GM19238 (cell line): ENCODE data around the gene CORO2B.

Experiments
- DNase-seq: peaks from one replicate; pipeline ENCODE4 v3.0.0; 2011; ENCODE audit warnings: low spot score; ENCODE audit not compliant: insufficient read length

CORO2B gene

DNA sequence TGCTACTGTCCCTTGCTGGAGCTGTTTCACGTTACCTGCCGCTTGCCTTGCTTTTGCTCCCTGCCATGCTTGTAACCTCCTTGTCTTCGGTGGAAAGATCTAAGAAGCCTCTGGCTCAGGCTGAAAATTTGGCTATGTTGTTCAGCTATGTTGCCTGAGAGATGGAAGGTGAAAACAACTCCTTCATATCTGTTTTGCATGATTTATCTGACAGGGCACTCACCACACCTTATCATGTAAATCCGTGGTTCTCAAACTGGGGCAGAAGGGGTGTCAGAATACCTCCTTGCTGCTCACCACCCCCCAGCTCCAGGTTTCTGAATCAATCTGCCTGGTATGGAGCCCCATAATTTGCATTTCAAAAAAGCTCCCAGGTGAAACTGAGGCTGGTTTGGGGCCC is 6.5 kb upstream of the CORO2B start:
- DNase-seq = no peak

DNA sequence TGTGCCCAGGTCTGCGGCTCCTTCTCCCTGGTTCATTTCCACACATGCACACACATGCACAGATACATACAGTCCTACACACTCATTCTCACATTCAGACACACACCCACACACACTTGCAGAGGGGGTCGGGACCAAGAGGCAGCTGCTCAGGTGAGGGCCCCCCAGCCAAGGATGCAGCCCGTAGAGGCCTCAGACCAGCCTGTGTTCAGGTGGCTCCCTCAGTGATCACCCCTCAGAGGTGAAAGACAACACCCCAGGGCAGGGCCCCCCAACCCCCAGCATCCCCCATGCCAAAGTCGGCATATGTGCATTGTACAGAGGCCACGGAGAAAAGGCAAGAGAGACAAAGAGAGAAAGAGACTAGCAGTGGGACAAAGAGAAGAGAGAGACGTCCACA is 5.9 kb upstream of the CORO2B start:
- no peak for DNase-seq

- DNase-seq = no peak
These were observed 4.7 kb upstream of the CORO2B start for GRCh38 chr15:68574046-68574445.

DNA sequence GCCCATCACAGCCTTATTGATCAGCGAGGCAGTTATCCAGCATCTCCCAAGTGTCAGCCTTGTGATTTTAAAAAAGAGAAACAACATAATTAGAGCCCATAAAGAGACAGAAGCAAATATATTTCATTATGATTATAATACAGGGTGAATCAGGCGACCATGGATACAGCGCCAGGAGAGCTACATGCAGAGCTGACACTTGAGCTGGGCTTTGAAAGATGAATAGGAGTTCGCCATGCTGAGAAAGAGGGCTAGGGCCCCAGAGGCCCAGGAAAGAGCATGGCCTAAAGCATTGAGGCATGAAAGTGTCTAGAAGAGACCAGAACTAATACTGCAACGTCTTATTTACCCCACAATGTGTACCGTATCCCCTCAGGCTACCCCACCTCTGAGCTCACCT is 4.2 kb upstream of the CORO2B start:
- DNase-seq = no peak

GRCh38 chr15:68576235-68576892 is 2.4 kb upstream of the CORO2B start:
- no peak for DNase-seq

DNA sequence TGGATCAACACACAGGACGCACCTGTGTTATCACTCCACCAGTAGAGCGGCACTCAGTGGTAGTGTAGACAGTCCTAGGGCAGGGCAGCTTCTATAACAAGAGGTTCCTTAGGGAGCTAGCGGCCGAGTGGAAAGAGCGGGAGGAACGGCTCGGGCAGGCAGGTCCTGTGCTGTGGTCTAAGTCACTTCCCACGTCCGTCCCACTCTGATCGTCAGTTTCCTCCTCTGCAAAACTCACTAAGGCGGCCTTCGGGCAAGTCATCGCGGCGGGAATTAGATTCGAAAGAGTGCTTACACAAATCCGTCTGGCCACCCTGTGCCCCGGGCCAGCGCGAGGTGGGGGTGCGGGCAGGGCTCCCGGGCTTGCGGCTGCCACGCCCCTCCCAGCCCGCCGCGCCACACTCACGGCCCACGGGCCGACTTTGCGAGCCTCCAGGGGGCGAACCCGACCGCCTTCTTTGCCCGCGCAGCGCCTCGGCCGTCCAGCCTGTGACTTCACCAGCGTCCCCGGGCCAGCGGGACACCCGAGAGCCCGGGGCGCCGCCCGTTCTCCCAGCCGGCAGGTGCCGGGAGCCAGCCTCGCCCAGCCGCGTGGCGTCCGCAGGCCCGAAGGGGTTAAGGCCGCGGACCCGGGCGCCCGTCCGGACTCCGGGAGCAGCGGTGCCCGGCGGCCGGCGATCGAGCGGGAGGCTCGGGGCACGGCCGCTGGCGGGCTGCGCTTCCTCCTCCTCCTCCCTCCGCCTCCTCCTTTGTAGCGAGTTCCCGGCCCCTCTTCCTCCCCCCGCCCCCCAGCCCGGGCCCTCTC is 416 bp upstream of the CORO2B start:
- no peak for DNase-seq

DNA sequence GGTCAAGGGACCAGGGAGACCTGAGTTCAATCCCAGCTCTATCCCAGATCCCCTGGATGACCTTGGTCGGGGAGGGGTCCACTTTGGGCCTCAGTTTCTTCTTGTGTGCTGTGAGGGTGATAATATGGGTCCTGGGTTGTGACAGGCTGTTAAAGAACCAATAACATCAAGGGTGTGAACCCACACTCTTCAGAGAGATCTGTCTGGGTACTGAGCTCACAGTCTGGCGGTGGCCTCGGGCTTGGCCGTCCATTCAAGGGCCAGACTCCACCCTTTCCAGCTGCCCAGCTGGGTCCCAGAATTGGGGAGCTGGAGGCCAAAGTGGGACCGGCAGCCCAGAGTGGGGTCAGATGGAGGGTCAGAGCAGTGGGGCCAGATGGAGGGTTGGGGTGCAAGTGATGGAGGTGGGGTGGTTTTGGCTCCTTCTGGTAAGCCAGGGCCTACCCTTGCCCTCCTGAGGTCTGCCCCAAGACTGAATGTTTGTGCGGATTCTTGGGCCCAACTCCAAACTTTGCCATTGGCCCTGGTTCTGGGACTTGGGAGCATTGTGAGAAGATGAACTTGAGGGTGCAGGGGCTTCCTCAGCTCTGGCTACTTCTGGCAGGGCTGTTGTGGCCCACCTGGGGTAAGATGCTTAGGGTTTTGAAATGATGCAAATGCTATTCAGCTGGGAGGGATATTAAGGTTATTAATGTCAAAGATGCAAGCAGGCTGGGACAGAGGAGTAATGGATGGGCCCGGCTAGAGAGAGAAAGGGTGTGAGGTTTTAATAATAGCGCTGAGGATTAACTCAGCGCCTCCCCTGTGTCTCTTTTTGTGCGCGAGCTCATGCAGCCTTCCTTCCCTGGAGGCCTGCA is 1.5 kb downstream of the CORO2B start:
- no peak for DNase-seq

DNA sequence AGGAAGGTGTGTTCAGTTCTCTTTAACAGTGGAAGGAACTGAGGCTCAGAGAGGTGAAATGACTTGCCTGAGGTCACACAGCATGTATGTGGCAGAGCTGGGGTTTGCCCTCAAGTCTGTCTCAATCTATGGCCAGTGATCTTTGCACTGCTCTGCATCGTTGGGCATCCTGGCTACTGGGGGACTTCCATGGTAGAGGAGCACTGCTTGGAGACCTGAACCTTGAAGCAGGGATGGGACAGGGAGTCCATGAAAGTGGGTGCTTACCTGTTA is 2.0 kb downstream of the CORO2B start:
- DNase-seq = no peak

DNA sequence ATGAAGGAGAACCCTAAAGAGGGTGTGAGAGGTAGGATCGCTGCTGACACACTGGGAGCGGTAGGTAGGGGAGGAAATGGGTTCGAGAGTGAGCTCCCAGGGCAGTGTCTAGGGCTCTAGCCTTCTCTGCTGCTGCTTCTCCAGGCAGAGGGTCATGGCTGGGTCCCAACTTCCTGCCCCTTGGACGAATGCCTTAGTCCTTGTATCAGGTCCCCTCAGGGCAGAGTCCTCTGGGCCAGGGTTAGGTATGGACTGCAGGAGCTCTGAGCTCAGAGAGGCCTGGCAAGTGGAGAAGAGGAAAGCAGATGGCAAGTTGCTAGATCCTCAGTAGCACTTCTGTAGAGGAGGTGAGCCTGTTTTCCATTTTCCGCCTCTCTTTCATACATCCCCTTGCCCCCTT is 2.9 kb downstream of the CORO2B start:
- DNase-seq = no peak

DNA sequence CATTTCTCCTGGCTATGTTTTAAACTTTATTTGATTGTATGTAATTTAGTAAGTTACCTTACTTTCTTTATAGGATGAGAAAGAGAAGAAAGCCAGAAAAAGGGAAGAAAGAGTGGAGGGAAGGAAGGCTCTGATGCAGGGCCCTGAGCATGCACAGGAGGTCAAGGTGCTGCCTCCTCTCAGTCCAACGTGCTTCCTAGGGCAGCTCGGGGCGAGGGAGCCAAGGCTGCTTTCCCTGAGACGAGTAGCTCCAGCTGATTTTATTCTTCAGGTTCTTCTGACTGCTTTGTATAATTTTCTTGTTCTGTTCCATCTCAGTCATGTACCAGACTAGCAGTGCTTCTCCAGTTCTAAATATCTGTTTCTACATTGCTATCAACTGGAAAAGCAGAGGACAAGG is 3.4 kb downstream of the CORO2B start:
- no peak for DNase-seq

DNA sequence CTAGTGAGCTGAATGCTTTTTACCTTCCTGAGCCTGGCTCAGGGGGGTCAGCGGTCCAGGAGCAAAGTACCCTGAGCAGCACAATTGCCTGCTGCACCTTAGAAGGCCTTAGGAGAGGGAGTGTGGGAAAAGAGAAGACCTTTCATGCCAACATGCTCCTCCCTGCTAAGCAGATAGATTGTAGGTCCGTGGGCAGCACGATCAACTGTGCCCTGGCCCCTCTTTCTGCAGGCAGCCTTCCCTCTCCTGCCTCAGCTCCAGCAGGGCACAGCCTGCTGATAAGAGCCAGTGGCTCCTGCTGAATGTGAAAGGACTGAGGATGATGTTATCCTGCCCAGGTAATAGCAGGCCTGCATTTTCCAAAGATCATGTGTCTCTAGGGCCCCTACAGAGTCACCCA is 4.1 kb downstream of the CORO2B start:
- DNase-seq = no peak

DNA sequence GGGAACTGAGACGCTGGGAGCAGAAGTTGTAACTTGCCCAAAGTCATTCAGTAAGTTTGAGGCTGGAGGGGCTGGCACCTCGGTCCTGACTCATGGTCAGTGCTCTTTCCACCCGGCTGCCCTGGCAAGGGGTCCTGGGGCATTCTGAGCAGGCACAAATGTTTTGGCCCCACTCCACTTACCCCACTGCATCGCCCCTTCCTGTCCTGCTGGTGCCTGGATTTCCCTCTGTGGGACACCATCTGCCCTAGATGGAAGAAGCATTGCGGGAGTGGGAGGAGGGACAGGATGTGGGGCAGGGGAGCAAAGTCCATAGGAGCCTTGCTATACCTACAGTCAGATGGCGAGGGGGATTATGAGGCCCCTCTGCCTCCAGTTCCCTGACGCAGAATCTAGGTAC is 4.5 kb downstream of the CORO2B start:
- DNase-seq = no peak

GRCh38 chr15:68583936-68584755 is 5.4 kb downstream of the CORO2B start:
- no peak for DNase-seq

DNA sequence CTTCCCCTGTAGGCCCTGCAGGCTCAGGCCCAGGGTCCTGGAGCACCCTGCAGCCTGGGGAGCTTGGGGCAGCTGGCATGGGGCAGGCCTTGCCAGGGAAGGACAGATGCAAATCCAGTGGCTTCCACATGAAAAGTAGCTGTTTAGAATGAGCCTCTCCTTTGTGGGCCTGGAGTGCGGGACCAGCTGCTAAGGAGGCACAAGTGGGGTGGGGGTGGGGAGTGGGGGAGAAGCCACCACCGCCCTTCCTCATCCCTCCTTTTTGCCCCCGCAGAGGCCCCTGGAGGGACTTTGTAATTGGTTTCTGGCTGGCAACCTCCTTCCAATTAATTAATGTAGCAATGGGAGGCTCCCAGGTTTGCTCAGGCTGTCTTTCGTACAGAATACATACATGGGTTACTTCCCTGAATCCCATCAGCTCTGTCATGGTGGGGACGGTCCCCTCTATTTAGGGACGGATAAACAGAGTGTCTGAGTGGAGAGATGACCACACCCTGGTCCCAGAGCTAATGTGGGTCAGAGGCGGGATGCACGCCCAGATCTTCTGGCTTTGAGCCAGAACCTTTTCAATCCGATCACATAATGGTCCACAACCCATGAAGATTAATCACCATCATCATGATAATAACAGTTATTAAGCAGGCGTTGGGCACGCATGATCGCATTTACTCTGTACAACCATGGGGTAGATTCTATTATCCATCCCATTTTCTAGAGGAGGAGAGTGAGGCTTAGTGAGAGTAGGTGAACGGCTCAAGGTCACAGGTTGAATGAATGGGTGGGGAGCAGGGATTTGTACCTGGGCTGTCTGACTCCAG is 6.2 kb downstream of the CORO2B start:
- no peak for DNase-seq

DNA sequence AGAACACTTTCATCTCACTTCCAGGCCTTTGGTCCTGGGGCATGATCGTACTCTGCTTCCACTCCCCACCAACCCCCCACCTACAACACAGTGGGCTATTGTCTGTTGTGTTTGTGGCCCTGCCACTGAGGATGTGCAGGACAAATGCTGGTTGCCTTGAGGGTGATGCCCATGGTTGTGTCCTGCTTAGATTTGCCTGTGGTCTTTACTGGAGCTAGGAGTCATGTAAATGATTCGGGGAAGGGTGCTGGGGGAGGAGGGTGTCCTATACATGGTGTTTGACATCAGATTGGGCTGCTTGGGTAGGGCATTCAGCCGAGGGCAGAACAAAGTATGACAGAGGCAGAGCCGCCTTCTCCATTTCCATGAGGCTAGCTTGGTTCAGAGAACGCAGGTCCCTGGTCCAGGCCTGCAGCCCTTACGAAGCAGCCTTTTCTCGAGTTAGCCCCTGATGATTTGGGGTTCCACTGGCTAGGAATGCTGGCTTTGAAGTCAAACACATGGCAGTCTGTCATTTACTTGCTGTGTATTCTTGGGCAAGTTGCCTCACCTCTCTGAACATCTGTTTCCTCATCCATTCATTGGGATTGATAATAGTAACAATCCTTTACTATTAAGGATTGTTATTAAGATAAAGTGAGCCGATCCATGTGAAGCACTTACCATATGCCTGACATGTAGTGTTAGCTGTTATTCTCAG is 6.9 kb downstream of the CORO2B start:
- no peak for DNase-seq

DNA sequence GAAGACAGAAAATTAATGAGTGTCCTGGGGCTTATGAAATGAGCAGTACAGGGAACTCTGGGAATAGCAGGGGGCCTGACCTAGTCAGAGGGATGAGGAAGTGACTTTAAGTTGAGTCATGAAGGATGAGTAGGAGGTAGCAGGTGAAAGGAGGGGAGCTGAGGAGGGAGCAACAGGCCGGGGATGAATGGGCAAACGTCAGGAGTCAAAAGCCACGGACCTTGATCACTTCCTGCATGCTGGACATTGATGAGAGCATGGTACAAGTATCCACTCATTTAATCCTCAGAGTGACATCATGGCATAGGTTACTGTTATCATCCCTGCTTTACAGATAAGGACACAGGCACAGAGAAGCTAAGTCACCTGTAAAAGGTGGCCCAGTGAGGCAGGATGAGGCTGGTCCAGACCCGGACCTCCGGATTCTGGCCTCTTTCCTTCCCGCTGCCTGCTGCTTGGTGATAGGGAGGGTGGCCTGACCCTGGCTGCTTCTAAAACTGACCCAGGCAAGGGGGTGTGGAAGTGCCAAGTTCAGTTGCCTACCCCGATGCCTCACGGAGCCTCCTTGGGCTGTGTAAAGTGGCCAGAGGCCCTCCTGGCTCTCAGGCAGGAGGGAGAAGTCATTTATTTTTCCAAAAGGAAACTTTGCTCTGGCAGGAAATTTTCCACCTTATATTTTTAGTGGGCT is 7.6 kb downstream of the CORO2B start:
- no peak for DNase-seq

GRCh38 chr15:68587769-68588385 is 9.1 kb downstream of the CORO2B start:
- no peak for DNase-seq

DNA sequence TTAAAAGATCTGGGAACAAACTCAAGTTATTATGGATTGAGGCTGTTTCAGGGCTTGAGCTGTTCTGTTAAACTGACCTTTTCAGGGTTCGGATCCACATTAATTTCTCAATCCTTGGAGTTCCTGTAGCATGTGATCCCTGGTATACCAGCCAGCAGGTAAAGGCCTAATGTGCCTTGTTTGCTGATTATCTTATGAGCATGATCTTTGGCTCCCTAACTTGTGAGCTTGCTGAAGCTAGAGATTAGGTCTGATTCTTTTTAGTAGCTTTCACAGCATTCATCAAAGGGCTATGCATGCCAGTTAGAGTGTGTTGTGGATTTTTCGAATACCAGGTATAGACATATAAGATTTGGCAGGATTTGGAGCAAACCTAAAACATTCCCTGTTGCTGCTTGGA is 10.3 kb downstream of the CORO2B start:
- no peak for DNase-seq
